ENCODE data around the gene CCDC85B.

DNA sequence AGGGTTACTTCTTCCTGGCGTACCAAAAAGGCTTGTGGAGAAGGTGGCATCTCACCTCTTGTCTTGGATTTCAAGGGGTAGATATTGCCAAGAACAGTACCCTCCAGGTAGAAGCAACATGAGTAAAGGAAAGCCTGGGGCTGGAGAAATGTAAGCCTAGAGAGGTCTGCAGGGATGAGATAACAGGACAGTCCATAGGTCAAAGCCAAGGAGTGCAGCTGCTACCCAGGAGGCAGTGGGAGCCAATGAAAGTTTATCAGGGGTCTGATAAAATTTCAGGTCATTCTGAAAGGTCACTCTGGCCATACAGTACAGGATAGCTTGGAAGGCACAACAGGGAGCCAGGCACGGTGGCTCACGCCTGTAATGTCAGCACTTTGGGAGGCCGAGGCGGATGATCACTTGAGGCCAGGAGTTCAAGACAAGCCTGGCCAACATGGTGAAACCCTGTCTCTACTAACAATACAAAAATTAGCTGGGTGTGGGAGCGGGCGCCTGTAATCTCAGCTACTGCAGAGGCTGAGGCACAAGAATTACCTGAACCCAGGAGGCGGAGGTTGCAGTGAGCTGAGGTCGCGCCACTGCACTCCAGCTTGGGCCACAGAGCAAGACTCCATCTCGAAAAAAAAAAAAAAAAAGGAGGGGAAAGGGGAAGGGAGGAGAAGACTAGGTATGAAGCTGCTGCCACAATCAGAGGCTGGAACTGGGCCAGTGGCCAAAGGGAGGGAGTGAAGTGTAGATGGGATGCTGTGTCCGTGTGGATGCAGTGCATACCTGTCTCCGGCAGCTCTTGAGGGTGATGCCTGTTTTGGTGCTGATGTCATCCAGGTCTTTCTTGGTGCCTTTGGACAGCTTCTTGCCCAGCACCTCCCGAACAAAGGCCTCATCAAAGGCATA lies 3.4 kb upstream of the CCDC85B start:
- TF ChIP-seq REST (IDR thresholded peaks at IDR 0.05; ENCODE audit: borderline replicate concordance) = no peak
- no peak for TF ChIP-seq RAD21 (conservative IDR thresholded peaks at IDR 0.05)
- TF ChIP-seq CTCF (IDR thresholded peaks at IDR 0.05; ENCODE audit: poor library complexity, severe bottlenecking) = no peak
- TF ChIP-seq EZH2 (IDR thresholded peaks at IDR 0.05; ENCODE audit: borderline replicate concordance, insufficient read depth, low read length, poor library complexity, severe bottlenecking) = no peak
- TF ChIP-seq POLR2AphosphoS5 (IDR thresholded peaks at IDR 0.05) = no peak
- TF ChIP-seq EP300 (conservative IDR thresholded peaks at IDR 0.05; ENCODE audit: poor library complexity, severe bottlenecking) = no peak
- no peak for TF ChIP-seq MXI1 (conservative IDR thresholded peaks at IDR 0.05; ENCODE audit: poor library complexity, severe bottlenecking)

All from neural cell (in vitro differentiated cells).